ENCODE results near the gene TMEM259.

DNA sequence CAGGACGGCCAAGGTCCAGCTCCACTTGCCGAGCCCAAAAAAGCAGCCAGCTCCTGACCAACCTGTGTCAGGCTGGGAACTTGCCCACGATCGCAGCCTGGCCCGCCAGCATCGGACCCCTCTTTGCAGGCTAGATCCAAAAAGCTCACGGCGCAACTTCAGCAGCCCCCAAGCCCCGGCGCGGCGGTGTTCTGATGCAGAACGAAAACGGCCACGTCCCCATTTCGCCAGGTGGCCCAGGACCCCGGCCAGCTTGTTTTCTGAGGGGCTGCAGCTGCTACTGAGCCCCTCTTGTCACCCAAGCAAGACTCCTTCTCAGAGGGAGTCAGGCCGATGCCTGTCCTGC lies 1.3 kb downstream of the TMEM259 start:
- TF ChIP-seq JUND (IDR thresholded peaks at IDR 0.05; ENCODE audit: low read length) (no peak), POLR2A (IDR thresholded peaks at IDR 0.05; ENCODE audit: control extremely low read depth in 1 of 2, low read depth in 2 of 2, low read length in 2 of 2) (no peak), EZH2 (IDR thresholded peaks at IDR 0.05; ENCODE audit: low read depth, low read length, severe bottlenecking) (no peak), KDM5A (IDR thresholded peaks at IDR 0.05; ENCODE audit: low read length) (no peak), JUN (IDR thresholded peaks at IDR 0.05; ENCODE audit: low read depth, low read length) (no peak)
- TF ChIP-seq, protein P1, sequence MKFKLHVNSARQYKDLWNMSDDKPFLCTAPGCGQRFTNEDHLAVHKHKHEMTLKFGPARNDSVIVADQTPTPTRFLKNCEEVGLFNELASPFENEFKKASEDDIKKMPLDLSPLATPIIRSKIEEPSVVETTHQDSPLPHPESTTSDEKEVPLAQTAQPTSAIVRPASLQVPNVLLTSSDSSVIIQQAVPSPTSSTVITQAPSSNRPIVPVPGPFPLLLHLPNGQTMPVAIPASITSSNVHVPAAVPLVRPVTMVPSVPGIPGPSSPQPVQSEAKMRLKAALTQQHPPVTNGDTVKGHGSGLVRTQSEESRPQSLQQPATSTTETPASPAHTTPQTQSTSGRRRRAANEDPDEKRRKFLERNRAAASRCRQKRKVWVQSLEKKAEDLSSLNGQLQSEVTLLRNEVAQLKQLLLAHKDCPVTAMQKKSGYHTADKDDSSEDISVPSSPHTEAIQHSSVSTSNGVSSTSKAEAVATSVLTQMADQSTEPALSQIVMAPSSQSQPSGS (IDR thresholded peaks at IDR 0.05; ENCODE audit: low read length), result no peak

All from H1 (cell line).